Measurements from ENCODE around the gene SULT1C2. TPM values are rescaled to one million over a fixed set of nuclear protein-coding genes. Genes with fewer than 3 reads are reported as not detected.

The SULT1C2 gene
- total RNA-seq, 2 experiments from 2014 or later, result not detected

DNA sequence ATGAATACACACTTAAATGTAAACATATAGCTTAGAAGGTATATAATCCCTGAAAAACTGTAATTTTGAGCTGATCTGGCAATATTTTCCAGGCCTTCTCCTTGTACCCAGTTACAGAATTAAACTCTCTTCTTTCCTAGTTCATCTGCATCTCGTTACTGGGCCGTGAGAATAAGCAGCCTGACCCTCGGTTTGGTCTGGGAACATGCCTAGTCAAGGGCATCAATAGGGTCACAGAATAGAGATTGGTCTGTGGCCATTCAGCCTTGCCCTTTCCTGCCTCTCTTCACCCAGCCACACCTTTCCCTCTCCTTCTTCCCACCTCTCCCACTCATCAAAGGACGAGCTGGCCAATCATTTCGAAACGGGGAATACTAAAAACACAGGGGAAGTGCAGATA lies 27.3 kb downstream of the SULT1C2 start:
- Mint-ChIP-seq H3K36me3 (no peaks in the 10 kb centered on the region), H3K27me3 (no peaks in the 10 kb centered on the region), H3K4me1 (no peaks in the 10 kb centered on the region), H3K4me3 (no peak overlapping the region), H3K9me3 (no peaks in the 10 kb centered on the region), H3K27ac (no peak overlapping the region)
- DNase-seq, result no peak

DNA sequence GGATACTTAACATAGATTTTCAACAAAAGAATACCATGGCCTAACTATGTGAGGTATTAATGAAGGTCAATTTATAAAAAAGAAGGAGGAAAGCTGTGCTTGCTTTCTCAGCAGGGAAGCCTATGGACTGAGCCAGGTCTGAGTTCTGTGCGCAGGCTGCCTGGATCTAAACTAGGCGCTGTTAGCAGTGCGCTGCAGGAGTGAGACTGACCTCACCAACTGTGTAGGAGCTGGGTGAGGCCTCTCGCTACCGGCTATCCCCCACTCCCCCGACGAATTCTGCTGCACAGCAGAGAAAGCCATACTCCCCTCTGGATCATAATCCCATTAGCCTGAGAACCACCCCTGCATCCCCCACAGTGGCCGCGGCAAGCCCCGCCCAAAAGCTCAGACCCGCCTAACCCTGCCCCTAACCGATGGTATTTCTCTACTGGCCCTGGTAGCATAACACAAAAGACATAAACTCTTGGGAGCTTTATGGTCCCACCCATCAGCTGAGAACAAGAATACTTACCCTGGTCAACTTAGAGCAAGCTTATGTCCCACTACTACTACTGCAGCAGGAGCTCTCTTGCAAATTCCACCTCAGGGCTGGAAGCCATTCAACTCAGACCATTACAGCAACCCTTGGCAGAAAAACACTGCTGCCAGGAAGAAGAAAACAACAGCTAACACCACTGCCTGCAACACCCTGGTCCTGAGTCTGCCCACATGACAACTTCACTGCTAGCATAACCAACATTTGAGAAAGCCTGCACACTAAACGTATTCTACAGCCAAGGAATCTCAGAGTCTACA lies 28.0 kb downstream of the SULT1C2 start:
- no peak for DNase-seq
- no peaks in the 10 kb centered on the region for H3K9me3 Mint-ChIP-seq
- H3K27ac Mint-ChIP-seq, result no peak overlapping the region

GRCh38 chr2:108320326-108320922 lies 31.7 kb downstream of the SULT1C2 start:
- no peak overlapping the region for H3K27ac Mint-ChIP-seq
- no peaks in the 10 kb centered on the region for H3K36me3 Mint-ChIP-seq
- H3K27me3 Mint-ChIP-seq, result no peaks in the 10 kb centered on the region
- no peak for DNase-seq
- no peaks in the 10 kb centered on the region for H3K9me3 Mint-ChIP-seq
- no peaks in the 10 kb centered on the region for H3K4me1 Mint-ChIP-seq
- no peak overlapping the region for H3K4me3 Mint-ChIP-seq

More for the DNA sequence above, 28.0 kb downstream of the SULT1C2 start:
- no peak overlapping the region for H3K4me3 Mint-ChIP-seq
- H3K36me3 Mint-ChIP-seq, result no peaks in the 10 kb centered on the region
- H3K4me1 Mint-ChIP-seq, result no peaks in the 10 kb centered on the region
- no peaks in the 10 kb centered on the region for H3K27me3 Mint-ChIP-seq

DNA sequence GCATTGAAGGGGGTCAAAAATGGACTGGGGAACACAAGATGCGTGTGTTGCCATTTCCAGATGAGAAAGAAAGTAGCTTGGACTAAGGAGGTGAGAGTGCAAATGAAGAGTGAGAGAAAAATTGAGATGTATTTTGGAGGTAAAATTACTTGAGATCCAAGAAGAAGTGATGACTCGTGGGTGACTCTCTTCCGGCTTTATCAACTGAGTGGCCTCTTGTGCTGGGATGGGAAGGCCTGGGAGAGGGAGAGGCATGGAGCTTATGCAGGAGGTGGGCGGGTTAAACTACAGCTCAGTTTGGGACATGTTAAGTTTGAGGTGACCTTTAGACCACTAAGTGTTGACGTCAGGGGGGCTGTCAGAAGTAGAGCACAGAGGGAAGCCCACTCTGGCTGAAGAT lies 34.9 kb downstream of the SULT1C2 start:
- Mint-ChIP-seq H3K36me3 (no peaks in the 10 kb centered on the region), H3K9me3 (no peaks in the 10 kb centered on the region), H3K27me3 (no peaks in the 10 kb centered on the region), H3K4me3 (no peak overlapping the region), H3K4me1 (no peaks in the 10 kb centered on the region), H3K27ac (no peak overlapping the region)
- DNase-seq, result no peak

DNA sequence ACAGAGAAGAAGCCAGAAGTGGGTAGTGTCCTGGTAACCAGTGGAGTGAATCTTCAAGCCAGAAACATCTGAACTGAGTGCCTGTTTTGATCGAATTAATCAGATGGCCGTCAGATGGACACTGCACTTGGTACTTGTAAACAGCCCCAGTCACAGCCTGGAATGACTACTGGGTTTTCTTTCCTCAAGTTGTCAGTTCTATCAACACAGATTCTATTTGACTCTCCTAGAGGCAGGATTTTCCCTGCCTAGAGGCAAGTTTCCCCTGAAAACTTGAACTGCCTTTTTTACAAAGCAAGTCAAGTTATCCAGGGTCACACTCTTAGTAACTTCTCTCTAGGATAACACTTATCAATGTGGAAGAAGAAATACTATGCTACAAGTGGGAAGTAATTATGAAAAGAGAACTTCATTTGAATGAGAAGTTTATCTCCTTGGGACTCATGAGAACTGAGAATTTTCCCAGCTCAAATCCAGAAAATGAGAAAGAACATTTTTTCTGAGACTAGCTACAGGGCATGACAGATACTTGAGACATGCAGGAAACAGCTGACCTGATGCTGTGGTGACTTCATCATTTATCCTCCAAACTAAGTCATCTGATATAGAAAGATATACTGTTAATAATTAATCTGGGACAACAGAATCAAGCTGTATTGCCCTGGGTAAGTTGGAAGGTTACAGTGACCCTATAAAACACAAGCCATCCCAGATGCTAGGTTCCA lies 36.0 kb downstream of the SULT1C2 start:
- Mint-ChIP-seq H3K9me3 (no peaks in the 10 kb centered on the region), H3K4me1 (no peaks in the 10 kb centered on the region), H3K27me3 (no peaks in the 10 kb centered on the region), H3K27ac (no peak overlapping the region), H3K4me3 (no peak overlapping the region), H3K36me3 (no peaks in the 10 kb centered on the region)
- DNase-seq, result no peak

GRCh38 chr2:108325756-108326155 lies 37.1 kb downstream of the SULT1C2 start:
- Mint-ChIP-seq H3K27me3 (no peaks in the 10 kb centered on the region), H3K27ac (no peak overlapping the region), H3K9me3 (no peaks in the 10 kb centered on the region), H3K36me3 (no peaks in the 10 kb centered on the region), H3K4me1 (no peaks in the 10 kb centered on the region), H3K4me3 (no peak overlapping the region)
- DNase-seq, result no peak

DNA sequence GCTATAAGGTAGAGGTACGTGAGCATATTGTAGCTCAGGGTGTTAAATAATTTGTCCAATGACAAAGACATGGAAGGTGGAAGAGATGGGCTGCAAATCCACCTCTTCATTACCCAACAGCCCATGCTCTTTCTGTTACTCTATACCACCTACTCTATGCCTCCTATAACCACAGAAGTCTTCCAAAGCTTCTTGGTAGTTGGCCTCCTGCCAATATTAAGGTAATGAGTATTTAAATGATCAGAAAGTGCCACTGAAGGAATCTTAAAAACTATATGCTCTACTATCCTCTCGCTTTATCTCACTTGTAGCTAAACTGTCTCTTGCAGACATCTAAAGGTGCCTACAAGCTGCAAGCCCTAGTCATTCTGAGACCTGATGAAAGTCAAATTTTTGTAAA lies 41.1 kb downstream of the SULT1C2 start:
- Mint-ChIP-seq H3K36me3 (no peaks in the 10 kb centered on the region), H3K27me3 (no peaks in the 10 kb centered on the region), H3K4me3 (no peak overlapping the region), H3K4me1 (no peaks in the 10 kb centered on the region), H3K27ac (no peak overlapping the region), H3K9me3 (no peaks in the 10 kb centered on the region)
- no peak for DNase-seq

- no peak overlapping the region for H3K27ac Mint-ChIP-seq
- DNase-seq, result no peak
- no peaks in the 10 kb centered on the region for H3K27me3 Mint-ChIP-seq
- H3K4me1 Mint-ChIP-seq, result no peaks in the 10 kb centered on the region
- no peaks in the 10 kb centered on the region for H3K36me3 Mint-ChIP-seq
- H3K4me3 Mint-ChIP-seq, result no peak overlapping the region
- H3K9me3 Mint-ChIP-seq, result no peaks in the 10 kb centered on the region
Observed at GRCh38 chr2:108330979-108331378, 42.3 kb downstream of the SULT1C2 start.

DNA sequence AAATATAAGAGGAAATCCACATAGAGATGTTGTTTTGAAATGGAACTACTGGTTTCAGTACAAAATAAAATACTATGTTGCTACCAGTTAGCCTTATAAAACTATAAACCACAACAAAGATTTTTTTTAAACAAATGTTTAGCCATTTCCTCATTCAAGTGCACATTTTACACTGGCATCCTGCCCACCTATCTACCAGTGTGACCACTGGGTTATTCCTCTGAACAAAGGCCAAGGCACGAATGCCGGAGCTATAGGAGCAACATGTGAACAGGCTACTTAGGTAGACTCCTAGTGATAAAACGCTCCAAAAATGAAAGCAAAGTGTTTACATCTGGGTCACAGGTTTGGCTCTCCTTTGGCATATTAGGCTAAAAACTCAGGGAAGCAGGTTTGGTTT lies 57.3 kb downstream of the SULT1C2 start:
- Mint-ChIP-seq H3K4me3 (no peak overlapping the region), H3K4me1 (no peaks in the 10 kb centered on the region), H3K27me3 (peaks cover 6% of the 10 kb centered on the region), H3K27ac (no peak overlapping the region), H3K36me3 (no peaks in the 10 kb centered on the region), H3K9me3 (no peaks in the 10 kb centered on the region)
- DNase-seq, result no peak

- no peak overlapping the region for H3K4me3 Mint-ChIP-seq
- H3K9me3 Mint-ChIP-seq, result no peaks in the 10 kb centered on the region
- H3K4me1 Mint-ChIP-seq, result no peaks in the 10 kb centered on the region
- H3K36me3 Mint-ChIP-seq, result no peaks in the 10 kb centered on the region
- no peak for DNase-seq
- H3K27me3 Mint-ChIP-seq, result peaks cover 6% of the 10 kb centered on the region
- no peak overlapping the region for H3K27ac Mint-ChIP-seq
Observed at GRCh38 chr2:108346827-108347226, 58.1 kb downstream of the SULT1C2 start.

GRCh38 chr2:108347786-108348185 lies 59.1 kb downstream of the SULT1C2 start:
- no peak for DNase-seq
- Mint-ChIP-seq H3K4me3 (no peak overlapping the region), H3K9me3 (no peaks in the 10 kb centered on the region), H3K27me3 (peaks cover 6% of the 10 kb centered on the region), H3K4me1 (no peaks in the 10 kb centered on the region), H3K27ac (no peak overlapping the region), H3K36me3 (no peaks in the 10 kb centered on the region)

DNA sequence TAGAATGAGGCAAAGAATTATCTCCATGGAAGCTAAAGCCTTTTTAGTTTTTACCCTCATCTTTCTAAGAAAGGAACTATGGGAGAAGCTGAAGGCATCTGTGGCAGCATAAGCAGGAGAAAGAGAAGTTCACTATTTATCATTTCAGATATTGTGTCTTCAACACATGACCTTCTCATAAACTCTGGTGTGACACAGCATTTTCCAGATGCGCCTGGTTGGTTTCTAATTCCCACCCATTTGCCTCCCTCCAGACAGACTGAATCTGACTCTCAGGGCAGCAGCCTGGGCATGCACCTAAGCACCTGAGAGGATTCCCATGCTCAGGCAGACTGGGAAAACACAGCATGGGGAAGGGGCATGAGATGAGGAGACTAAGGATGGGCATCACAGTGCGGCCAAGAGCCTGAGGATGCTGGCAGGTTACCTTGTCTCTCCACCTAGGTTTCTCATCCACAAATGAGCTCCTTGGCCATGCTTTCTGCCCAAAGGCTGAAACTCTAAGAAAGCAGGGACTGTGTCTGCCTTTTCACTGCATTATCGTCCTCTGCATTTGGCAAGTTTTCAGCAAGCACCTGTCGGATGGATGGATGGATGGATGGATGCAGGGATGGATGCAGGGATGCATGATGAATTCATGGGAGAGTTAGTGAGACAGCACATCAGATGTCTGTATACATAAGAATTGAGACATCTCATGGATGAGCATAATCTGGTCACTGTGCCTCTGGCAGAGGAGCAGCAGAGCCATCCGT lies 60.3 kb downstream of the SULT1C2 start:
- Mint-ChIP-seq H3K27ac (no peak overlapping the region), H3K36me3 (no peaks in the 10 kb centered on the region), H3K4me3 (no peak overlapping the region), H3K9me3 (no peaks in the 10 kb centered on the region), H3K4me1 (no peaks in the 10 kb centered on the region), H3K27me3 (peaks cover 6% of the 10 kb centered on the region)
- DNase-seq, result no peak

DNA sequence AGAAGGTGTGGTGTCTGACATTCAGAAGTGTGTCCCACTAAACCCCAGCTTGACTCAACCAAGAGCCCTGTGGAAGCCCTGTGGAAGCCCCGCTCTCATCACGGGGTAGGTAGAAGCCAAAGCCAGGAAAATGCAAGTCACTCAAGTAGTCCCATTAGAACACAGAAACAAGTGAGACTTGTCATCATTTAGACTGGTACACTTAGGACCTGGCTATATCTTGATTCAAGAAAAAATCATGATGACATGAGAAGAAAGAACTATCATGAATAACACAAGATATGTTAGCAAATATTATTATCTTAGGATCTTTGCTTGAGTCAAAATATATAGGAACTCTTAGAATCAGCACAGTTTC lies 60.9 kb downstream of the SULT1C2 start:
- no peak for DNase-seq
- Mint-ChIP-seq H3K27ac (no peak overlapping the region), H3K9me3 (no peaks in the 10 kb centered on the region), H3K4me1 (no peaks in the 10 kb centered on the region), H3K4me3 (no peak overlapping the region), H3K36me3 (no peaks in the 10 kb centered on the region), H3K27me3 (peaks cover 6% of the 10 kb centered on the region)

DNA sequence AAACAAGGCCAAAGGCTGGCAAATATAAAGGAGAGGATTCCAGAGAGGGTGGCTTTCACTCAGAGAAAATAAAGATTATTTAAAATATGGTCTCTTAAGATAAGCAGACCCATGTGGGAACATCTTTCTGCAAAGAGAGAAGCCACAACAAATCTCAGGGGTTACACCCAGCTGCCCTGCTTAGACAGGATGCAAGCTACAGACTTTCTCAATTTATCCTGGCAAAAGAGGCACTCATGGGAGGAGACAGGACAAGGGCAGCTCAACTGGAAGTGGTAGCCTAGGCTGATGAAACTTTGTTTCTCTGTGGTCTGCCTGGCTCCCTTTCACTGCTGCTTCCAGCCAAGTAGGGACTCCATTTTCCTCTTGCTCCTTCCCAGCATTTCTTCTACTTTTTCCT lies 63.2 kb downstream of the SULT1C2 start:
- H3K27ac Mint-ChIP-seq, result no peak overlapping the region
- H3K4me1 Mint-ChIP-seq, result no peaks in the 10 kb centered on the region
- DNase-seq, result no peak
- H3K36me3 Mint-ChIP-seq, result no peaks in the 10 kb centered on the region
- H3K27me3 Mint-ChIP-seq, result peaks cover 6% of the 10 kb centered on the region
- no peaks in the 10 kb centered on the region for H3K9me3 Mint-ChIP-seq
- H3K4me3 Mint-ChIP-seq, result no peak overlapping the region

DNA sequence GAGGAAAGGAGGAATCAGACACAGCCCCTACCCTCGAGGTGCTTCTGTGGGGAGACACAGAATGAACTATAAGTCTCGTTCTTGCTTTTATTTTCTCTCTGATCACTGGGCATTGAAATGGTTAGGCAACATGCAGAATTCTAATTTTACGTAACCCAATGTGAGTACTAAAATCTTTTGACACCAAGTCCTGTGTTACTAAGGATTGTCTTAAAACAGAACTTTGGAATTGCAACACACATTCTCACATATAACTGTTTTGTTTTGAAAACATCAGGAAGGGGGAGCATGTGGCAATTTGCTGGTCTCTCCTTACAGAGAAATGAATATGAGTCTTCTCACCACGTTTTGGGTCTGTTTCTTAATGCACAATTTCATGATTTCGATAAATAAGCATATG lies 65.4 kb downstream of the SULT1C2 start:
- peaks cover under 1% of the 10 kb centered on the region for H3K4me1 Mint-ChIP-seq
- no peaks in the 10 kb centered on the region for H3K9me3 Mint-ChIP-seq
- no peaks in the 10 kb centered on the region for H3K36me3 Mint-ChIP-seq
- H3K27me3 Mint-ChIP-seq, result peaks cover 19% of the 10 kb centered on the region
- no peak overlapping the region for H3K4me3 Mint-ChIP-seq
- no peak for DNase-seq
- H3K27ac Mint-ChIP-seq, result no peak overlapping the region
